ENCODE results near the gene GIGYF2. TPM values are rescaled to one million over a fixed set of nuclear protein-coding genes. Genes with fewer than 3 reads are reported as not detected.

The GIGYF2 gene
- total RNA-seq, 1 donor from 2014 or later: 72.3 TPM

- Mint-ChIP-seq H3K27ac (no peak overlapping the region), H3K4me3 (ENCODE audit: low read depth) (no peak overlapping the region)
Measured at GRCh38 chr2:232750135-232750671, 53.1 kb downstream of the GIGYF2 start.

GRCh38 chr2:232757905-232758304 is 60.8 kb downstream of the GIGYF2 start:
- Mint-ChIP-seq H3K27ac (no peak overlapping the region), H3K4me1 (ENCODE audit: low read depth) (peaks cover 2% of the 10 kb centered on the region), H3K27me3 (no peaks in the 10 kb centered on the region), H3K36me3 (ENCODE audit: insufficient read depth) (peaks cover 11% of the 10 kb centered on the region), H3K9me3 (ENCODE audit: low read depth) (no peaks in the 10 kb centered on the region), H3K4me3 (ENCODE audit: low read depth) (no peak overlapping the region)
- TF ChIP-seq CTCF (IDR thresholded peaks at IDR 0.05; ENCODE audit: unreplicated experiment): no peak
- no peak for DNase-seq (ENCODE audit: low spot score, unreplicated experiment)

More at GRCh38 chr2:232750135-232750671, 53.1 kb downstream of the GIGYF2 start:
- TF ChIP-seq CTCF (IDR thresholded peaks at IDR 0.05; ENCODE audit: unreplicated experiment): no peak
- DNase-seq (ENCODE audit: low spot score, unreplicated experiment): no peak
- Mint-ChIP-seq H3K4me1 (ENCODE audit: low read depth) (peaks cover 3% of the 10 kb centered on the region), H3K9me3 (ENCODE audit: low read depth) (no peaks in the 10 kb centered on the region), H3K36me3 (ENCODE audit: insufficient read depth) (peaks cover 15% of the 10 kb centered on the region), H3K27me3 (no peaks in the 10 kb centered on the region)

- H3K4me1 Mint-ChIP-seq (ENCODE audit: low read depth): peaks cover 5% of the 10 kb centered on the region
Measured at GRCh38 chr2:232761301-232761907, 64.3 kb downstream of the GIGYF2 start.

GRCh38 chr2:232767866-232768265 is 70.7 kb downstream of the GIGYF2 start:
- no peak for DNase-seq (ENCODE audit: low spot score, unreplicated experiment)
- no peak for TF ChIP-seq CTCF (IDR thresholded peaks at IDR 0.05; ENCODE audit: unreplicated experiment)
- H3K27me3 Mint-ChIP-seq: no peaks in the 10 kb centered on the region
- no peaks in the 10 kb centered on the region for H3K9me3 Mint-ChIP-seq (ENCODE audit: low read depth)
- H3K36me3 Mint-ChIP-seq (ENCODE audit: insufficient read depth): peaks cover 18% of the 10 kb centered on the region
- no peak overlapping the region for H3K27ac Mint-ChIP-seq
- no peak overlapping the region for H3K4me3 Mint-ChIP-seq (ENCODE audit: low read depth)
- peaks cover 19% of the 10 kb centered on the region for H3K4me1 Mint-ChIP-seq (ENCODE audit: low read depth)

More at GRCh38 chr2:232761301-232761907, 64.3 kb downstream of the GIGYF2 start:
- DNase-seq (ENCODE audit: low spot score, unreplicated experiment): no peak
- H3K36me3 Mint-ChIP-seq (ENCODE audit: insufficient read depth): peaks cover 11% of the 10 kb centered on the region
- no peak overlapping the region for H3K27ac Mint-ChIP-seq
- H3K9me3 Mint-ChIP-seq (ENCODE audit: low read depth): no peaks in the 10 kb centered on the region
- H3K4me3 Mint-ChIP-seq (ENCODE audit: low read depth): no peak overlapping the region
- peak; percentile 68 for TF ChIP-seq CTCF (IDR thresholded peaks at IDR 0.05; ENCODE audit: unreplicated experiment)
- no peaks in the 10 kb centered on the region for H3K27me3 Mint-ChIP-seq

- no peak overlapping the region for H3K27ac Mint-ChIP-seq
- H3K4me1 Mint-ChIP-seq (ENCODE audit: low read depth): peaks cover 14% of the 10 kb centered on the region
- H3K4me3 Mint-ChIP-seq (ENCODE audit: low read depth): no peak overlapping the region
- peaks cover 16% of the 10 kb centered on the region for H3K36me3 Mint-ChIP-seq (ENCODE audit: insufficient read depth)
- no peak for DNase-seq (ENCODE audit: low spot score, unreplicated experiment)
- TF ChIP-seq CTCF (IDR thresholded peaks at IDR 0.05; ENCODE audit: unreplicated experiment): no peak
- no peaks in the 10 kb centered on the region for H3K27me3 Mint-ChIP-seq
- no peaks in the 10 kb centered on the region for H3K9me3 Mint-ChIP-seq (ENCODE audit: low read depth)
Measured at GRCh38 chr2:232770207-232770606, 73.1 kb downstream of the GIGYF2 start.
